ENCODE results near the gene MRPL11. TPM values are rescaled to one million over a fixed set of nuclear protein-coding genes. Genes with fewer than 3 reads are reported as not detected.

MRPL11 gene
- total and polyA plus RNA-seq, 2 of the 13 experiments (the other 11 are each of a cell fraction or from before 2014, with no cell fraction given) = 72.9 to 176 TPM

GRCh38 chr11:66418168-66418985 is 20.3 kb downstream of the MRPL11 start (continued):
- no peak for TF ChIP-seq ZNF512 (CRISPR knock-in tag; IDR thresholded peaks at IDR 0.05)
- TF ChIP-seq NR2F1 (CRISPR knock-in tag; IDR thresholded peaks at IDR 0.05) = no peak; a peak in 1 of 4 replicates
- peak; percentile 80; the same call in 1 of the 2 replicates for TF ChIP-seq STAT5B (CRISPR knock-in tag; IDR thresholded peaks at IDR 0.05)
- TF ChIP-seq ZNF580 (CRISPR knock-in tag; IDR thresholded peaks at IDR 0.05; ENCODE audit: borderline replicate concordance, low read depth) = peak; percentile 85; the same call in 1 of the 2 replicates
- no peak for TF ChIP-seq TCF12 (IDR thresholded peaks at IDR 0.05)
- no peak for TF ChIP-seq TCF12 (CRISPR knock-in tag; IDR thresholded peaks at IDR 0.05)
- TF ChIP-seq TRIM22 (IDR thresholded peaks at IDR 0.05) = no peak
- no peak for TF ChIP-seq NFIC (IDR thresholded peaks at IDR 0.05; ENCODE audit: low read length)
- TF ChIP-seq ZNF607 (CRISPR knock-in tag; IDR thresholded peaks at IDR 0.05; ENCODE audit: borderline replicate concordance) = peak; percentile 76; the same call in 1 of the 2 replicates
- no peak for TF ChIP-seq CEBPB (IDR thresholded peaks at IDR 0.05; ENCODE audit: borderline replicate concordance, low read depth, low read length)
- peak; percentile 72; the same call in 1 of the 2 replicates for TF ChIP-seq ZNF616 (CRISPR knock-in tag; IDR thresholded peaks at IDR 0.05; ENCODE audit: low read depth)
- TF ChIP-seq ZNF567 (CRISPR knock-in tag; IDR thresholded peaks at IDR 0.05; ENCODE audit: borderline replicate concordance) = no peak
- TF ChIP-seq BORCS8-MEF2B (CRISPR knock-in tag; IDR thresholded peaks at IDR 0.05) = peak; percentile 93
- no peak for TF ChIP-seq ATF1 (CRISPR knock-in tag; IDR thresholded peaks at IDR 0.05)
- no peak for TF ChIP-seq ZNF597 (CRISPR knock-in tag; IDR thresholded peaks at IDR 0.05)
- no peak for TF ChIP-seq FOXA1 (IDR thresholded peaks at IDR 0.05)
- no peak for TF ChIP-seq FOXA1 (CRISPR knock-in tag; IDR thresholded peaks at IDR 0.05)
- TF ChIP-seq HNRNPUL1 (IDR thresholded peaks at IDR 0.05; ENCODE audit: low read depth, low read length) = no peak
- 0 out of 4 replicates have a peak, but pooled peaks of 1 of the 2 experiments have one; percentile 45 for TF ChIP-seq ATF4 (CRISPR knock-in tag; IDR thresholded peaks at IDR 0.05)
- no peak for TF ChIP-seq RBM22 (optimal IDR thresholded peaks at IDR 0.05; ENCODE audit: low read length)
- TF ChIP-seq MIXL1 (CRISPR knock-in tag; IDR thresholded peaks at IDR 0.05) = 0 out of 2 replicates have a peak, but pooled peaks have one; percentile 78
- TF ChIP-seq SMAD9 (CRISPR knock-in tag; IDR thresholded peaks at IDR 0.05) = peak; percentile 95
- TF ChIP-seq MLX (CRISPR knock-in tag; IDR thresholded peaks at IDR 0.05) = no peak
- TF ChIP-seq ZNF160 (CRISPR knock-in tag; IDR thresholded peaks at IDR 0.05) = 0 out of 2 replicates have a peak, but pooled peaks have one; percentile 44
- TF ChIP-seq HNRNPK (IDR thresholded peaks at IDR 0.05; ENCODE audit: low read depth, low read length, poor library complexity, severe bottlenecking) = no peak

Data from HepG2 (cell line).